Muscle of arm (tissue), 12 donors: ENCODE measurements around the gene GPBP1. TPM values are rescaled to one million over a fixed set of nuclear protein-coding genes. Genes with fewer than 3 reads are reported as not detected.

ENCODE experiments used
- DNase-seq: peaks from one replicate; pipeline ENCODE4 v3.0.0-alpha.2; 2013
- polyA plus RNA-seq, 12 donors: library from polyadenylated mRNA; unstranded; fragments of 120-200 nt; gene quantifications; one replicate each; pipeline ENCODE4 v1.2.1, GENCODE V29; 2013; ENCODE audit not compliant: insufficient read length in 12 of 12

GPBP1 gene
- polyA plus RNA-seq, 12 donors, result 71.3 to 122 (median 98.0) TPM; not detected in 1

DNA sequence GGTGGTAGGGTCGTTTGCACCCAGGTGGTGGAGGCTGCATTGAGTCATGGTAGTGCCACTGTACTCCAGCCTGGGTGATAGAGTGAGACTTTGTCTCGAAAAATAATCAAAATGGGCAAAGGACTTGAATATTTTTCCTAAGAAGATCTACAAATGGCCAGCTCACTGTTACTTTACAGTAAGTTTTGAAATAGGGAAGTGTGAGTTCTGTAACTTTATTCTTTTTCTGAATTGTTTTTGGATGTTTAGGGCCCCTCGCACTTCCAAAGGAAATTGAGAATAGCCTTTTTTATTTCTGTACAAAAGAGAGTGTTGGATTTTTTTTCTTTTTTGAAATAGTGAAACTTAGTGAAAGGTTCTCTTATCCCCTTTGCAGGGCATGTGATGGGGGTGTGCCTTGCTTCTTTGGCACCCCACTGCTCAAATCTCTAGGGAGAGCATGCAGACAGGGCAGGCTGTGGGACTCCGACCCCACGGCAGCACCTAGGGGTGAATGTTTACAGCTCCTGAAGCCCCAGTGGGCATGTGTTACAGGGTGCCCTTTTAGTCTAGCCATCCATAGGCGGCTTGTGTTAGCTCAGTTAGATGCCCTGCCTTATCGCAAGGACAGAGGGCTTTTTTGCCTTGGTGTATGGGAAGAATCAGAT, 33.3 kb downstream of the GPBP1 start:
- DNase-seq, result no peak

DNA sequence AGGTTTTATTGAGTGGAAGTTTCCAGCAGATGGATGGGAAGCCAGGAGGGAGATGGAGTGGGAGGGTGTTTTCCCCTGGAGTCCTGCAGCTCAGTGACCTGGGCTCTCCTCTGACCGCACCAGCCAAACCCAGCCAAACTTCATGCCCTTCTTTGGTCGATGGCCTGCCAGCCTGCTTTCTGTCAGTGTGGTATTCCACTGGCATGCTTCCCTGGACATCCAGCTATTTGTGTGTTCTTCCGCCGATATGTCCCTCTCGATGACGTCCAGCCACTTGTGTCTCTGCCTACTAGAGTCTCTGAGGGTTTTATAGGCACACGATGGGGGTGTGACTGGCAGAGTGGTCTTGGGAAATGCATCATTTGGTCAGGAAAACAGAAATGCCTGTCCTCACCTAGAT, 33.8 kb downstream of the GPBP1 start:
- DNase-seq, result no peak

DNA sequence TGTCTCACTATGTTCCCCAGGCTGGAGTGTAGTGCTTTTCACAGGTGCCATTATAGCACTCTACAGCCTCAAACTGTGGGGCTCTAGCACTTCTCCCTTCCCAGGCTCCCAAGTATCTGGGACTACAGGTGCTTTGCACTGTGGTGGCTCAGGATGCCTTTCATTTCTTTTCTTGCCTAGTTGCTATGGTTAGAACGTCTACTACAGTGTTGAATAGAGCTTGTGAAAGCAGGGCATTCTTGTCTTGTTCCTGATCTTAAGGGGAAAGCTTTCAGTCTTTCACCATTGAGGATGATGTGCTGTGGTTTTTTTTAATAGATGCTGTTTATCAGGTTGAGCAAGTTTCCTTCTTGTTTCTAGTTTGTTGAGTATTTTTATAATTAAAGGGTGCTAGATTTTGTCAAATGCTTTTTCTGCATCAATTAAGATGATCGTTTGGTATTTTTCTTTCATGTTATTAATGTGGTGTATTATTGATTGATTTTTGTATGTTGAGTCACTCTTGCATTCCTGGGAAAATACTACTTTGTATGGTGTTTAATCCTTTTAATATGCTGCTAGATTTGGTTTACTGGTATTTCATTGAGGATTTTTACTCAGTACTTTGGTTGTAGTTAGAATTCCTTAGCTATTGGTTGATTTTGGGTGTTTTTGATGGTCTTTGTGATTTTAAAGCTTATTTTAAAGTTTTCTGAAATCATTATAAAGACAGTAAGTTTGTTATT, 35.6 kb downstream of the GPBP1 start:
- DNase-seq, result no peak

DNA sequence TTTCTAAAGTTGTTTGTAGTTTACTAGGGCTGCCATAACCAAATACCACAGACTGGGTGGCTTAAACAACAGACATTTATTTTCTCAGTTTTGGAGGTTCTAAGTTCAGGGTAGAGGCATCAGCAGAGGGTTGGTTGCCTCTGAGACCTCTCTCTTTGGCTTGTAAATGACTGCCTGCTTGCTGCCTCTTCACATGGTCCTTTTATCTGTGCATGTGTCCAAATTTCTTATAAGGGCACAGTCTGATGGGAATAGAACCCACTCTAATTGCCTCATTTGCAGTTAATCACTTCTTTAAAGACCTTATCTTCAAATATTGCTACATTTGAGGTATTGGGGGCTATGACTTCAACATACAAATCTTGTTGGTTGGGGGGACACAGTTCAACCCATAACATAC, 36.8 kb downstream of the GPBP1 start:
- no peak for DNase-seq

DNA sequence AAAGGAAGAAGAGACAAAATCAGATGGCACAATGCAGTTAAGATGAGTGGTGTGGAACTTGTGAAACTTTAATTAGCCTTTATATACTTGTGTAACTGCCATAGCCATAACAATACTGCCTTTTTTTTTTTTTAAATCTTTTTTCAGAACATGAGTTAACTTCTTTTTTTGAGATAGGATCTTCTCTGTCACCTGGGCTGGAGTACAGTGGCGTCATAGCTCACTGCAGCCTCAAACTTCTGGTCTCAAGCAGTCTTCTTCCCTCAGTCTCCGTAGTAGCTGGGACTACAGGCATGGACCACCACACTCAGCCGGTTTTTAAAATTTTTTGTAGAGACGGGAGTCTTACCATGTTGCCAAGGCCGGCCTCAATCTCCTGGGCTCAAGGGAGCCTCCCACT, 37.2 kb downstream of the GPBP1 start:
- no peak for DNase-seq

DNA sequence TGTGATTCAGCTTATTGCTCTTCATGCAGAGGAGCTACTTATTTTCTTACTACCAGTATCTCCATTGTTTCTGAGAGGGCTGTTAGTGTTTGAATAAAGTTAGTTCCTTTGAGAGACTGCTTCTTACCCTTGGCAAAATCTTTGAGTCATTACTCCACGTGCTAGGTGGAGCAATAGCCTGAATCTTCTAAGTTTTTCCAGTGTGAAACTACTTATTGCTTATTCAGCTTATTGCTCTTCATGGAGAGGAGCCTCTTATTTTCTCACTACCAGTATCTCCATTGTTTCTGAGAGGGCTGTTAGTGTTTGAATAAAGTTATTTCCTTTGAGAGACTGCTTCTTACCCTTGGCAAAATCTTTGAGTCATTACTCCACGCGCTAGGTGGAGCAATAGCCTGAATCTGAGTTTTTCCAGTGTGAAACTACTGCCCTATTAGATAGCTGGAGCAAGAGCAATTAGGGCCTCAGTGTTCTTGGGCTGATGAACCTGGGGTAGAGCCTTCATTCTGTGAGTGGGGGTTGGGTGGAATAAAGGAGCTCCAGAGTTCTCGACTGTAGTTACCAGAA, 41.9 kb downstream of the GPBP1 start:
- no peak for DNase-seq

DNA sequence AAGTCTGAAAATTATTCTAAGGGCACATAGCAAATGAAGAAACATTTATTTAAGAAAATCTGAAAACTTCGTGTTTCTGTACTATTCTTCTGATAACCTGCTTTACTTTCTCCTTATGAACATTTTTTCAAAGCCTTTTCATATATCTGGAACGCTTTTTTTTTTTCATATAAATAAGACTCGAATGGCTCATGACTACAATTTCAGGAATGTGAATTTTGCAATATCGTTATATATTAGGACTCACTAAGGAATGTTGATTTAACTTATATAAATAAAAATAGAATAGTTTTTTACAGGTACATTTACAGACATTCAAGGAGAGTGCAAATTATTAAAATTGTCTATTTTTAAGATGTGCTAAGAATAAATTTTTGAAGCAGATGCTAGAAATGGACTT, 42.9 kb downstream of the GPBP1 start:
- DNase-seq, result no peak

DNA sequence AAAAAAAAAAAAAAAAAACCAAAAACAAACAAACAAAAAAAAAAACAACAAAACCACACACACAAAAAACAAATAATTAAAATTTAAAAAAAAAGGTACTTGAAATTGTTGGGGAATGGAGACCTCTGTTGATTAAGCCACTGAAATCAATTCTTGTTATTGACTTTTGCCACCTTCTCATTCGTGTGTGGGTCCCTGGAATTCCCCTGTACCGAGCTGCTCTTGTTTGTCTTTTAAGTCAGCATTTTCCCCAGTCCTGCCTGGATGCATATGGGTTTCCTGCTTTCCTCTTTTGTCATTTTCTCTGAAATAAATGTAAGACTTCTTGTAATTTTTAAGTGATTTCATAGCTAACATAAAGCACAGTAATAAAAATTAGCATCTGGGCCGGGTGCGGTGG, 45.5 kb downstream of the GPBP1 start:
- DNase-seq, result no peak

DNA sequence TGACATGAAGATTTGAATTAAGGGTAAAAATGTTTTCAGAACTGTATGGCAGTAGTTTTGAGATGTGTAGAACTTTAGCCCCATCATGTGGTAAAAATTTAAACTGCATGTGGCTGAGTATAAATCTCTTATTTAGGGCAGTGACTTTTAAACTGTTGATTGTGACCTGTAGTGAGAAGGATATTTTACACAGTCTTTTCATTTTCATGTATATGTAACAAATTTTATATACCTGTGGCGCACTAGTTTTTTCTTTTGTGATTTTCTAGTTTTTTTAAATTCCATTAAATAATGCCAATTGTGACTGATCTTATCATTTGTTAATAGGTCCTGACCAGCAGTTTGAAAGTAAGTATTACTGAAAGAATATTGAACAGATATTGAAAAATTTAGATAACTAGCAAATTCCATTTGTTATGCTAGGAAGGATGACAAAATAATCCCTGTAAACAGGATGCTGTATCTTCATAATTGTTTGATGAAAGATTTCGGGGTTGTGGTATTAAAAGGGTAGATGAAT, 47.2 kb downstream of the GPBP1 start:
- DNase-seq, result peak; percentile 78

DNA sequence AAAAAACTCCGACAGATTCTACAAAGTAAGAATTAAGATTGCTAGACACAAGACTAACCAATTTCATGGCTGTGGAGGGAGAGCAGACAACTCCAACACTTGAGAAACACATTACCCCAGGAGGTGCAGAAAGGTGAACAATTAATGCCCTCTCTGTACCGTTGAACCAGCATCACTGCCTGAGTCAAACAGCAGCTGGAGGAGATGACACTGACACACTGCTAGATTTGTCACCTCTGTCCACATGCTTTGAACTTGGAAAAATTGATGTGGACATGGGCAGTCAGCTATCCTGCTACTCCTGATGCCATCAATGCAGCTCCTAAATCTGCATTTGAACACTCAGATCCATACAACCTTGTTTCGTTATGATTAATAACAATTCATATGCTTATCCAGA, 51.7 kb downstream of the GPBP1 start:
- no peak for DNase-seq

DNA sequence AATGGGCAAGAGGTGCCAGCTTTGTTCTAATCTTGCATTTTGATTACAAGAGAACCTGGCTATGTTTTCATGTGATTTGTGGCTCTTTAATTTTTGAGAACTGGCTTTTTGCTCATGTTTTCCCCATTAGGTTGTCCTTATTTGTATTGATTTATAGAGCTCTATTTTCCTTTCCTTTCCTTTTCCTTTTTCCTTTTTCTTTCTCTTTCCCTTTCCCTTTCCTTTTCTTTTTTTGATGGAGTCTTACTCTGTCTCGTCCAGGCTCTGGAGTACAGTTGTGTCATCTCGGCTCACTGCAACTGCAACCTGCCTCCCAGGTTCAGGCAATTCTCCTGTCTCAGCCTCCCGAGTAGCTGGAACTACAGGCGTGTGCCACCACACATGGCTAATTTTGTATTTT, 55.5 kb downstream of the GPBP1 start:
- no peak for DNase-seq

DNA sequence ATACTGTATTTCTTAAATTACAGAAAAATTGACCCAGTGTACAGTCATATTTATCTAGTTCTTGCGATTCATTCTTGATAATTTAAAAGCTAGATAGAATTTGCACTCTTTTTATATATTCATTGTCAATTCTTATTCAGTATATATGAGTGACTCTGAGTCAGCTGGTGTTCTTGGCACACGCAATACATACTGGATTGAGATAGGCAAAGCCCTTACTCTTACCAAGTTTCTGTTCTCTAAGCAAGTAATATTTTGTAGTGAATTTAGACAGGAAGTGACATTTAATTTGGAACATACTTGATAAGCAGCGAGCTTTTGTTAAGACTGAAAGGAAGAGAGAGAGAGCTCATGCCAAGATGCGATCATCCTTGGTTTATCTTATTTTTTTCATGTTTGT, 57.7 kb downstream of the GPBP1 start:
- DNase-seq, result no peak

DNA sequence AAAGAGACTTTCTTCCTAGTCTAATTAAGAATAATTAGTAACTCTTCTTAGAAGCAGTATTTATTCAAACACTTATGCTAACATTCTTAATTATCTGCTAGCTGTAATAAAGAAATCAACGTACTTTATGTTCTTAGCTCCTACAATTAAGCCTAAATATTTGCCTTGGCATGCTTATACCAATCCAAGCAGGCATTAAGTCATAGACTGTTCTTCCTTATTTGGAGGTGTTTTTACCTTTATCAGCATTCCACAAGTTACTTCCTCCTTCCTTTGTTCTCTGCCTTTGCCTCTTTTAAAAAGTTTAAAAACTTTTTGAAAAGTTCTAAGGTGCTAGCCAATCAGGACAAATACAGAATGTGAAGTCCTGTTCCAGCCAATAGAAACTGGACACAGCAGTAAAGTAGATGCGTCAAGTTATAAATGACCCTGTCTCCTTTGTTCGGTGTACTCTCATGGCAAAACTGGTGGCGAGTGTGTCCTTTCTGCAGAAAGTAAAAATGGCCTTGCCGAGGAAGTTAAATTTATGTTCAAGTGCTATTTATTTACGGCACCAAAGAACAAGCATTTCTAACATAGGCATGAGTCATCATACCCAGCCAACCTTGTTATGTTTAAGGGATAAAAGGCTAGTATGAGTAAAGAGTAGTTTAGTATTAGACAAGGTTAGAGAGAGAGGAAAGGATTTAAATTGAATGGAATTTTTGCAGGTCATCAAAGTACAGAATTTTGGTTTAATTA, 58.6 kb downstream of the GPBP1 start:
- no peak for DNase-seq

DNA sequence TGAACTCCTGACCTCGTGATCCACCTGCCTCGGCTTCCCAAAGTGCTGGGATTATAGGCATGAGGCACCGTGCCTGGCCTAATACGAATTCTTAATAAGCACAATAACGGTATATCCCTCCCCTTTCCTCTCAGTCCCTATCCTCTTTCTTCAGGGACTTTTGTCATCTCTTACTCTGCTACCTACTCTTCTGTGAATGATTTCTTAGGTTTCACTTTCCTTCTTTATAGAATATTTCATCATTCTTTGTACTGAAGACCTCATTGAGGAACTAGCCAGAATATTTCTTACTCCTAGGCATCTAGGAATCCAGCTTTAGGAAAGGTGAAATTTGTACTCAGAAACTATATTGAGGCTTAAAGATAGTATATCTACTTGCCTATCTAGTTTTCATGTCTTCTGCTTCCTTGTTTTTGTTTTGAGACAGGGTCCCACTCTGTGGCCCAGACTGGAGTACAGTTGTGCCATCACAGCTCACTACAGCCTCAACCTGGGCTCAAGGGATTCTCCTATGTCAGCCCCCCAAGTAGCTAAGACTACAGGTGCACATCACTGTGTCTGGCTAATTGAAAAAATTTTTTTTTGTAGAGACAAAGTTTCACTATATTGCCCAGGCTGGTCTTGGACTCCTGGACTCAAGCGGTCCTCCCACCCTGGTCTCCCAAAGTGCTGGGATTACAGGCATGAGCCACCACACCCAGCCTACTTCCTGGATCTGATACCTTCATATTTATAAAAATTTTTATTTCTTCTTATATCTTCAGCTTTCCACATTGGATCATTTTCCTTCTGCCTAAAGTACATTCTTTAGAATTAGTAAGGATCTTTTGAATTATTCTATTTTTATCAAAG, 69.7 kb downstream of the GPBP1 start:
- no peak for DNase-seq

DNA sequence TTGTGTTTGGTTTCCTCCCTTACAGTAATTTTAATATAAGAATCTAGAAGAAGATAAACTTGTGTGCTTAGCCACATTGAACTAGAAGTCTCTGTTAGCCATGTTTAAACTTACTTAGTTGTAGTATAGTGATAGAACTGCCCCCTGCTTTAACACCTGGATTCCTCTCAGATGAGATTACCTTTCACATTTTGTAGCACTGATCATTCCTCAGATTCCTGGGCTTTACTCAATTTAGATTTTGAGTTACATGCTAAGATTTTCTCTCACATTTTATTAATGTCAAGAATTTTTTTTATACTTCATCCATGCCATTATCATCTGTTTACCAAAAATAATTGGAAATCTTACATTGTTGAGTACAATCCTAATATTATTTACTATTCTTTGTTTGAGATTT, 70.5 kb downstream of the GPBP1 start:
- no peak for DNase-seq

DNA sequence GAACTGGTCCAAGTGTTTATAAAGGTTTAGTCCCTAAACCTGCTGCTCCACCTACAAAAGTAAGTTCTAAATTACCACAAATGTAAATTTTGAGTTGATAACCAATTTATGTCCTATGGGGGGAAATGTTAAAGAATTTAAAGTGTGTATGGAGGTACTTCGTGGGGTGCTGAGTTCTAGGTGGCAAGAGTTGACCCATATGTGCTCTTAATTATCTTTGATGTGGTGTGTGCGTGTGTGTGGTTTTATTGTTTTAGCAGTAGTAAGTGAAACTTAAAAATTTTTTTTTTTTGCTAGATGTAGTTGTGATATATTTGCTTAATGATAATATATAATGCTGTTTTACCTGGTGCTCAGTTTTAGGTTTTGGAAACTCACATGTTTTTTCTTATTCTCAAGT, 72.6 kb downstream of the GPBP1 start:
- DNase-seq, result no peak

DNA sequence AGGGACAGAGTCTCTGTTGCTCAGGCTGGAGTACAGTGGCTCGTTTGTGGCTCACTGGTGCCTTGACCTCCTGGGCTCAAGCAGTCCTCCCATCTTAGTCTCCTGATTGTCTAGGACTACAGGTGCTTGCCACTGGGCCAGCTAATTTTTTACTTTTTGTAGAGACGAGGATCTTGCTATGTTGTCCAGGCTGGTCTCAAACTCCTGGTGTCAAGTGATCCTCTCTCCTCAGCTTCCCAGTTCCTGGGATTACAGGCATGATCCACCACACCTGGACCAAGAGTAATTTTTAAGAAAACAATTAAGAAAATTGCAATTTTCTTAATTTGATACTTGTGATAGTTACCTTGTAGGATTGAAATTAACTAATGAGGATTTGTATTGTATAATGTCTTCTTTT, 73.9 kb downstream of the GPBP1 start:
- DNase-seq, result no peak

DNA sequence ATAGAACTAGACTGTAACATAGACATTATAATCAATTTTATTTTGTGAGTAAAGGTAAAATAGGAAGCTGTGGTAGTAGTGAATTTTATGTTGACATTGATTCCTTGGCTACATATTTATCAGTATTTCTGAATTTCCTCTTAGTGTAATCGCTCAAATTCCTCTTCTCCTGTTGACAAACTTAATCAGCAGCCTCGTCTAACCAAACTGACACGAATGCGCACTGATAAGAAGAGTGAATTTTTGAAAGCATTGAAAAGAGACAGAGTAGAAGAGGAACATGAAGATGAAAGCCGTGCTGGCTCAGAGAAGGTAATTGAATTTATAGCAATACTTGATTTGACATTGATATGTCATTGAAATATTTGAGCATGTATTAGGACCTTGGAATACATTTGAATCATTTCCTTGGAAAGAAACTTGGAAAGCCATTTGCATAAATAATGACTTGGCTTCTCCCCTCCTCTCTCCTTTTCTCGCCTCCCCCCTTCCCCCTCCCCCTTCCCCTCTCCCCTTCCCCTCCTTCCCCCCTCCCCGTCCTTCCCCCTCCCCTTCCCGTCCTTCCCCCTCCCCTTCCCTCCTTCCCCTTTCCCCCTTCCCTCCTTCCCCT, 75.5 kb downstream of the GPBP1 start:
- no peak for DNase-seq

DNA sequence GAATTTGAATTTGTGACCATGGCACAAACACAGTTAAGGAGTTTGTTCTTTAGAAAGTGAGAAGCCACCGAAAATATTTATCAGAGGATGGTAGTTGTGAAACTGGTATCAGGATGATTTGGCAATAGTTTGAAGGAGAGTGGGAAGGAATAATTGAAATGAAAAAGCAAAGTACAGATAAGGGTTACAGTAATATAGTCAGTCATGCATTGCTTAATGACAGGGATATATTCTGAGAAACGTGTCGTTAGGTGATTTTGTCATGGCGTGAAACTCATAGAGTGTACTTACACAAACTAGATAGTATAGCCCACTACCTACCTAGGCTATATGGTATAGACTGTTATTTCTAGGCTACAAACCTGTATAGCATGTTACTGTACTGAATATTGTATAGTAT, 84.2 kb downstream of the GPBP1 start:
- no peak for DNase-seq

DNA sequence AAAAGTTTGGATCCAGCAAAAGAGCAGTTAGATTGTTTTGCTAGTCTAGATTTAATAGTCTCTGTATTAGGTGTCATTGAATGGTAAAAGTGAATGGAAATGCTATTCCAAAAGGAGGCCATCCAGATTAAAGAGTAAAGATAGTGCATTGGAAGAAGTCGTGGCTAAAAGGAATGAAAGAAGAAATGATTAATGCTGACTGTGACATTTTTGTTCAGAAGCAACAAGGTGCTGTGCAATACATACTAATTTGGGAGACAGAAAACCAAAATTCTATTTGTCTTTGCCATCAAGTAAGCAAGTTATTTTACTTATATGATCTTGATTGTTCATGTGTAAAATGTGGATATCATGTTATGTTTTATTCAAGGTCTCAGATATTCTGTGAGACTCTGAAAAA, 85.1 kb downstream of the GPBP1 start:
- no peak for DNase-seq

DNA sequence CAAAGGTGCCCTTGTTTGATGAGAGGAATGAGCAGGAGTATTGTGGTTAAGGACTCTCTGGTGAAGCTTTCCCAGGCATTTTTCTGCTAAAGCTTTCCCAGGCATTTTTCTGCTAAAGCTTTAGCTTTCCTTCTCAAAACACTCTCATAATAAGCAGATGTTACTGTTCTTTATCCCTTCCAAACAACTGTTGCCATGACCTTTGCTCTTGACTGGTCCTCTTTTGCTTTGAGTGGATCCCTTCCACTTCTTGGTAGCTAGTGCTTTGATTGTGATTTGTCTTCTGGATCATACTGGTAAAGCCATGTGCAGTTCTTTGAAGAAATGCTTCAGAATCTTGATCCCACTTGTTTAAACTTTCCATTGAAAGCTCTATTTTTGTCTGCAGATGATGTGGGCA, 85.8 kb downstream of the GPBP1 start:
- DNase-seq, result no peak
